Stimulated activated CD8-positive, alpha-beta memory T cell treated with anti-CD3 and anti-CD28 coated beads, Interleukin-4, amount 100 ng/mL, for 48 hours (primary cell): ENCODE measurements around the gene OSTC.
"Not testable (repeated sequence)": the region's sequence is repeated elsewhere in the genome, so short reads cannot be mapped to it uniquely, and the experiment has no call there.

ENCODE experiments used
- DNase-seq: peaks from one replicate; pipeline ENCODE4 v3.0.0-alpha.2; 2020

Gene OSTC

GRCh38 chr4:108649863-108650211, 562 bp upstream of the OSTC start:
- no peak for DNase-seq

- no peak for DNase-seq
These were observed 804 bp downstream of the OSTC start for GRCh38 chr4:108651014-108651791.

- no peak for DNase-seq
These were observed 12.2 kb downstream of the OSTC start for GRCh38 chr4:108662629-108663028.

- no peak for DNase-seq
These were observed 24.1 kb downstream of the OSTC start for GRCh38 chr4:108674356-108674977.

GRCh38 chr4:108681321-108681809, 31.0 kb downstream of the OSTC start:
- no peak for DNase-seq

- DNase-seq: no peak
These were observed 33.1 kb downstream of the OSTC start for GRCh38 chr4:108683479-108683878.

GRCh38 chr4:108685036-108685686, 34.8 kb downstream of the OSTC start:
- no peak for DNase-seq

- no peak for DNase-seq
These were observed 40.3 kb downstream of the OSTC start for GRCh38 chr4:108690738-108691137.

GRCh38 chr4:108693211-108693610, 42.8 kb downstream of the OSTC start:
- no peak for DNase-seq

GRCh38 chr4:108693819-108694218, 43.4 kb downstream of the OSTC start:
- DNase-seq: no peak

- DNase-seq: no peak
These were observed 44.0 kb downstream of the OSTC start for GRCh38 chr4:108694423-108694822.

- DNase-seq: no peak
These were observed 44.7 kb downstream of the OSTC start for GRCh38 chr4:108695062-108695461.

GRCh38 chr4:108696160-108696559, 45.8 kb downstream of the OSTC start:
- DNase-seq: no peak

GRCh38 chr4:108700081-108700757, 49.8 kb downstream of the OSTC start:
- DNase-seq: no peak

- no peak for DNase-seq
These were observed 52.6 kb downstream of the OSTC start for GRCh38 chr4:108702960-108703359.

- no peak for DNase-seq
These were observed 53.0 kb downstream of the OSTC start for GRCh38 chr4:108703370-108703769.

- DNase-seq: no peak
These were observed 53.6 kb downstream of the OSTC start for GRCh38 chr4:108703966-108704365.

GRCh38 chr4:108706289-108706688, 55.9 kb downstream of the OSTC start:
- DNase-seq: no peak

GRCh38 chr4:108709234-108709633, 58.8 kb downstream of the OSTC start:
- DNase-seq: no peak

- no peak for DNase-seq
These were observed 59.3 kb downstream of the OSTC start for GRCh38 chr4:108709722-108710121.

GRCh38 chr4:108710578-108710977, 60.2 kb downstream of the OSTC start:
- DNase-seq: not testable (repeated sequence)

GRCh38 chr4:108714880-108715279, 64.5 kb downstream of the OSTC start:
- DNase-seq: no peak

GRCh38 chr4:108716340-108716739, 65.9 kb downstream of the OSTC start:
- DNase-seq: no peak
